Karpas-422 (cell line): ENCODE measurements around the gene ANKRD6. TPM values are rescaled to one million over a fixed set of nuclear protein-coding genes. Genes with fewer than 3 reads are reported as not detected.

Experiments
- DNase-seq: peaks from one replicate; pipeline ENCODE4 v3.0.0-alpha.2; 2015
- H2AFZ ChIP-seq: fragments of 200-600 bp; sonication (generic); 2 replicates; pipeline ENCODE4 v1.6.1; 2014; ENCODE audit warnings: antibody characterized with exemption, low read length, mixed read lengths
- H3K27ac ChIP-seq: fragments of 200-600 bp; sonication (generic); 2 replicates; pipeline ENCODE4 v1.5.1; 2014; ENCODE audit warnings: mild to moderate bottlenecking, low read length, moderate library complexity
- H3K27me3 ChIP-seq: fragments of 200-600 bp; sonication (generic); 2 replicates; pipeline ENCODE4 v1.6.1; 2014; ENCODE audit warnings: low read length, mixed read lengths
- H3K36me3 ChIP-seq: fragments of 200-600 bp; sonication (generic); 2 replicates; pipeline ENCODE4 v1.6.1; 2014; ENCODE audit warnings: low read length, mixed read lengths; ENCODE audit not compliant: insufficient read depth
- H3K4me1 ChIP-seq: fragments of 200-600 bp; sonication (generic); 2 replicates; pipeline ENCODE4 v1.6.1; 2014; ENCODE audit warnings: mild to moderate bottlenecking, low read length, mixed read lengths
- H3K4me2 ChIP-seq: fragments of 200-600 bp; sonication (generic); 2 replicates; pipeline ENCODE4 v1.6.1; 2014; ENCODE audit warnings: low read length, low read depth, mild to moderate bottlenecking; ENCODE audit not compliant: poor library complexity, severe bottlenecking
- H3K4me3 ChIP-seq: fragments of 200-600 bp; sonication (generic); 2 replicates; pipeline ENCODE4 v1.5.1; 2014; ENCODE audit warnings: mild to moderate bottlenecking, antibody characterized with exemption, low read length, mixed read lengths
- H3K79me2 ChIP-seq: fragments of 200-600 bp; sonication (generic); 2 replicates; pipeline ENCODE4 v1.6.1; 2014; ENCODE audit warnings: mild to moderate bottlenecking, low read length, mixed read lengths
- H3K9ac ChIP-seq: fragments of 200-600 bp; sonication (generic); 2 replicates; pipeline ENCODE4 v1.6.0; 2014; ENCODE audit warnings: low read length
- H3K9me2 ChIP-seq: fragments of 200-600 bp; sonication (generic), shearing (Covaris generic); replicated peaks from 2 replicates; pipeline ENCODE4 v1.6.0; 2014; ENCODE audit warnings: mild to moderate bottlenecking, low read length, moderate library complexity; ENCODE audit not compliant: insufficient read depth
- H3K9me3 ChIP-seq: fragments of 300-700, 200-600 bp; sonication (generic); 2 replicates; pipeline ENCODE4 v1.6.1; 2014; ENCODE audit warnings: low read length, mixed read lengths
- H4K20me1 ChIP-seq: fragments of 200-600 bp; sonication (generic); 2 replicates; pipeline ENCODE4 v1.6.1; 2014; ENCODE audit warnings: mild to moderate bottlenecking, antibody characterized with exemption, low read length, low read depth; ENCODE audit not compliant: insufficient read depth
- total RNA-seq: library from RNA; depleted of rRNA; stranded (reverse); fragments of >200 nt; shearing (Covaris generic); gene quantifications from 2 replicates; pipeline ENCODE4 v1.2.3, GENCODE V29; 2014; ENCODE audit warnings: low replicate concordance

ANKRD6 gene
- total RNA-seq, 1 experiment from 2014 or later, result not detected

- H3K4me2 ChIP-seq, result no peak overlapping the region
- no peak for DNase-seq
- H3K27me3 ChIP-seq, result no peaks in the 10 kb centered on the region
- H3K36me3 ChIP-seq, result no peaks in the 10 kb centered on the region
- no peaks in the 10 kb centered on the region for H3K4me1 ChIP-seq
- H3K79me2 ChIP-seq, result no peaks in the 10 kb centered on the region
- H3K9ac ChIP-seq, result no peak overlapping the region
- no peak overlapping the region for H3K4me3 ChIP-seq
- no peaks in the 10 kb centered on the region for H4K20me1 ChIP-seq
- H3K9me3 ChIP-seq, result no peaks in the 10 kb centered on the region
- no peak overlapping the region for H3K27ac ChIP-seq
- no peak overlapping the region for H2AFZ ChIP-seq
- no peaks in the 10 kb centered on the region for H3K9me2 ChIP-seq
Observed at GRCh38 chr6:89467437-89467836, 34.5 kb downstream of the ANKRD6 start.

DNA sequence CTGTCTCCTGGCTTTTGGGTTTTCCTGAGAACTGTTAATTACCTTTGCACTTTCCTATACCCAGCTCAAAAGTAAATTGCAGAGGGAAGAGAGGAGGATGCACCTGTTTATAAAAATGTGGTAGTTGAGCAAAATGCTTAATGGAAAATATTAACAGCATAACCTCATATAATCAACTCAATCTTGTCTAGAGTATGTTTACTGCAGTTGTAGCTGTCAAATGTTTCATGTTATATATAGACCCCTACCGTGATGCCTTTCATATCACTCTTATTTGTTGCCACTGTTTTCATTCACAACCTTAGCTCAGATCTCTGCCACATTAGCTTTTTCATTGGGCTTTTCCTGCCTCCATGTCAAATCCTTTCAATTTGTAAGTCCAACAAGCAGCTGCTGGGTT, 36.0 kb downstream of the ANKRD6 start:
- Histone ChIP-seq H3K4me1 (no peaks in the 10 kb centered on the region), H3K27me3 (no peaks in the 10 kb centered on the region), H2AFZ (no peak overlapping the region), H3K79me2 (no peaks in the 10 kb centered on the region), H3K4me3 (no peak overlapping the region), H3K27ac (no peak overlapping the region), H4K20me1 (no peaks in the 10 kb centered on the region), H3K9me3 (no peaks in the 10 kb centered on the region), H3K9ac (no peak overlapping the region), H3K36me3 (no peaks in the 10 kb centered on the region), H3K4me2 (no peak overlapping the region), H3K9me2 (no peaks in the 10 kb centered on the region)
- DNase-seq, result no peak

DNA sequence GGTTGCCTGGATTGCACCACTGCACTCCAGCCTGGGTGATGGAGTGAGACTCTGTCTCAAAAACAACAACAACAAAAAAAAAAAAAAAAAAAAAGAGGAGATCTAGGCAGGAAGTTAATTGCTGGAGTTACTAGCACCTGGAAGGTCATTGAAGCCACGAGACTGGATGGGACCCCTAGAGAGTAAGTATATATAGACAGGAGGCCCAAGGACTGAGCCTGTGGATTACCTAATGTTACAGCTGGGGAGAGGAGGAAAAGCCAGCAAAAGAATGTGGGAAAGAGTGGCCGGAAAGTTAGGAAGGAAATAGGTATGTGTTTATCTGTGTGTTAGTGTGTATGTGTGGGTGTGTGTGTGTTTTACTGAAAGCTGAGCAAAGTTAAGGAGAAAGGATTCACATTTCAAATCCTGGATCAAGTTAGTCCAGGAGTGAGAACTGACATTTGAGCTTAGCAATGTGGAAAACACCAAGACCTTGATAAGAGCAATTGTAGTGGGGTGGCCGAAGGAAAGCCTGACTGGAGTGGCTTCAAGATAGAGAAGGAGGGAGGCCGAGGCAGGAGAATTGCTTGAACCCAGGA, 38.4 kb downstream of the ANKRD6 start:
- Histone ChIP-seq H3K9me2 (no peaks in the 10 kb centered on the region), H3K4me2 (no peak overlapping the region), H4K20me1 (no peaks in the 10 kb centered on the region), H3K79me2 (no peaks in the 10 kb centered on the region), H3K9ac (no peak overlapping the region), H3K27ac (no peak overlapping the region), H3K4me1 (no peaks in the 10 kb centered on the region), H3K27me3 (no peaks in the 10 kb centered on the region), H2AFZ (no peak overlapping the region), H3K4me3 (no peak overlapping the region), H3K36me3 (no peaks in the 10 kb centered on the region), H3K9me3 (no peaks in the 10 kb centered on the region)
- no peak for DNase-seq

GRCh38 chr6:89475101-89475500, 42.1 kb downstream of the ANKRD6 start:
- H3K9ac ChIP-seq, result no peak overlapping the region
- H3K36me3 ChIP-seq, result no peaks in the 10 kb centered on the region
- H2AFZ ChIP-seq, result no peak overlapping the region
- H3K4me1 ChIP-seq, result no peaks in the 10 kb centered on the region
- no peaks in the 10 kb centered on the region for H3K79me2 ChIP-seq
- H3K9me2 ChIP-seq, result no peaks in the 10 kb centered on the region
- no peak overlapping the region for H3K4me2 ChIP-seq
- no peak for DNase-seq
- no peaks in the 10 kb centered on the region for H4K20me1 ChIP-seq
- no peaks in the 10 kb centered on the region for H3K27me3 ChIP-seq
- H3K9me3 ChIP-seq, result no peaks in the 10 kb centered on the region
- H3K4me3 ChIP-seq, result no peak overlapping the region
- no peak overlapping the region for H3K27ac ChIP-seq

DNA sequence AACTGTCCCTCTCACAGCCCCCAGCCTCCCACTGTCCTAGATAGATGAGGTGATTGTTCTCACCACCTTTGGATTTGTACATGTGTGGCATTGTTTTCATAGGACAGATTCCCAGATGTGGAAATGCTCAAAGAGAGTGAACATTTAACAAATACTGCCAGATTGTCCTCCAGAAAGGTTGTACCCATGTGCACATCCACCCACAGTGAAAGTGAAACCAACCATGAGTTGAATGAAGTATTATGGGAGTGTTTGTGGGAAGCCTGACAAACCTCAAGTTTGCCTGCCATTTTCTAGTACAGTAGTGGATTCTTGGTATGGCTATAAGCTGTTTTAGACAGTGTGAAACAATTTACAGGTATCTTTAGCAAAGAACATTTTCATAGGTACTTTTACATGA, 42.7 kb downstream of the ANKRD6 start:
- Histone ChIP-seq H3K4me2 (no peak overlapping the region), H3K27me3 (no peaks in the 10 kb centered on the region), H4K20me1 (no peaks in the 10 kb centered on the region), H3K4me3 (no peak overlapping the region), H3K9me2 (no peaks in the 10 kb centered on the region), H3K36me3 (no peaks in the 10 kb centered on the region), H3K4me1 (no peaks in the 10 kb centered on the region), H3K9me3 (no peaks in the 10 kb centered on the region), H3K79me2 (no peaks in the 10 kb centered on the region), H3K27ac (no peak overlapping the region), H3K9ac (no peak overlapping the region), H2AFZ (no peak overlapping the region)
- no peak for DNase-seq

- Histone ChIP-seq H3K4me1 (no peaks in the 10 kb centered on the region), H3K36me3 (no peaks in the 10 kb centered on the region), H4K20me1 (no peaks in the 10 kb centered on the region), H3K4me3 (no peak overlapping the region), H3K4me2 (no peak overlapping the region), H3K9me3 (no peaks in the 10 kb centered on the region), H3K9ac (no peak overlapping the region), H3K27me3 (no peaks in the 10 kb centered on the region), H2AFZ (no peak overlapping the region), H3K27ac (no peak overlapping the region), H3K79me2 (no peaks in the 10 kb centered on the region), H3K9me2 (no peaks in the 10 kb centered on the region)
- DNase-seq, result no peak
Observed at GRCh38 chr6:89479897-89480296, 46.9 kb downstream of the ANKRD6 start.

- no peak for DNase-seq
- H3K27ac ChIP-seq, result no peak overlapping the region
- no peaks in the 10 kb centered on the region for H3K9me2 ChIP-seq
- no peak overlapping the region for H3K9ac ChIP-seq
- no peak overlapping the region for H3K4me2 ChIP-seq
- no peaks in the 10 kb centered on the region for H4K20me1 ChIP-seq
- H3K79me2 ChIP-seq, result no peaks in the 10 kb centered on the region
- no peaks in the 10 kb centered on the region for H3K27me3 ChIP-seq
- no peak overlapping the region for H3K4me3 ChIP-seq
- H3K36me3 ChIP-seq, result no peaks in the 10 kb centered on the region
- no peak overlapping the region for H2AFZ ChIP-seq
- H3K4me1 ChIP-seq, result no peaks in the 10 kb centered on the region
- no peaks in the 10 kb centered on the region for H3K9me3 ChIP-seq
Observed at GRCh38 chr6:89481695-89482094, 48.7 kb downstream of the ANKRD6 start.

- H3K9me2 ChIP-seq, result no peaks in the 10 kb centered on the region
- no peaks in the 10 kb centered on the region for H3K79me2 ChIP-seq
- no peaks in the 10 kb centered on the region for H3K9me3 ChIP-seq
- H3K27ac ChIP-seq, result no peak overlapping the region
- H3K4me2 ChIP-seq, result no peak overlapping the region
- no peak for DNase-seq
- no peaks in the 10 kb centered on the region for H3K4me1 ChIP-seq
- H3K9ac ChIP-seq, result no peak overlapping the region
- no peak overlapping the region for H2AFZ ChIP-seq
- H3K27me3 ChIP-seq, result no peaks in the 10 kb centered on the region
- H4K20me1 ChIP-seq, result no peaks in the 10 kb centered on the region
- no peaks in the 10 kb centered on the region for H3K36me3 ChIP-seq
- H3K4me3 ChIP-seq, result no peak overlapping the region
Observed at GRCh38 chr6:89482126-89482525, 49.2 kb downstream of the ANKRD6 start.
